Measurements from ENCODE around the gene SERP1. TPM values are rescaled to one million over a fixed set of nuclear protein-coding genes. Genes with fewer than 3 reads are reported as not detected.
A peak's percentile ranks its signal among the peaks of the same experiment; 100 is the strongest.

The SERP1 gene
- total RNA-seq, 2 donors from 2014 or later = 78.4 to 81.8 TPM

GRCh38 chr3:150497956-150498355, 48.3 kb downstream of the SERP1 start:
- H3K4me1 ChIP-seq (ENCODE audit: control insufficient read depth, insufficient read depth, low read length) = no peaks in the 10 kb centered on the region
- Mint-ChIP-seq H3K36me3 (ENCODE audit: low read depth) (peaks cover 3% of the 10 kb centered on the region), H3K27me3 (ENCODE audit: insufficient read depth) (no peaks in the 10 kb centered on the region), H3K9me3 (peaks cover 26% of the 10 kb centered on the region), H3K27ac (no peak overlapping the region), H3K4me1 (peaks cover 3% of the 10 kb centered on the region), H3K4me3 (no peak overlapping the region)
- TF ChIP-seq, protein P1, sequence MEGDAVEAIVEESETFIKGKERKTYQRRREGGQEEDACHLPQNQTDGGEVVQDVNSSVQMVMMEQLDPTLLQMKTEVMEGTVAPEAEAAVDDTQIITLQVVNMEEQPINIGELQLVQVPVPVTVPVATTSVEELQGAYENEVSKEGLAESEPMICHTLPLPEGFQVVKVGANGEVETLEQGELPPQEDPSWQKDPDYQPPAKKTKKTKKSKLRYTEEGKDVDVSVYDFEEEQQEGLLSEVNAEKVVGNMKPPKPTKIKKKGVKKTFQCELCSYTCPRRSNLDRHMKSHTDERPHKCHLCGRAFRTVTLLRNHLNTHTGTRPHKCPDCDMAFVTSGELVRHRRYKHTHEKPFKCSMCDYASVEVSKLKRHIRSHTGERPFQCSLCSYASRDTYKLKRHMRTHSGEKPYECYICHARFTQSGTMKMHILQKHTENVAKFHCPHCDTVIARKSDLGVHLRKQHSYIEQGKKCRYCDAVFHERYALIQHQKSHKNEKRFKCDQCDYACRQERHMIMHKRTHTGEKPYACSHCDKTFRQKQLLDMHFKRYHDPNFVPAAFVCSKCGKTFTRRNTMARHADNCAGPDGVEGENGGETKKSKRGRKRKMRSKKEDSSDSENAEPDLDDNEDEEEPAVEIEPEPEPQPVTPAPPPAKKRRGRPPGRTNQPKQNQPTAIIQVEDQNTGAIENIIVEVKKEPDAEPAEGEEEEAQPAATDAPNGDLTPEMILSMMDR (conservative IDR thresholded peaks at IDR 0.05) = no peak
- H3K27me3 ChIP-seq (ENCODE audit: control insufficient read depth, insufficient read depth, low read length, poor library complexity, severe bottlenecking) = no peaks in the 10 kb centered on the region
- no peak overlapping the region for H3K27ac ChIP-seq (ENCODE audit: low read depth, low read length)
- no peaks in the 10 kb centered on the region for H3K36me3 ChIP-seq (ENCODE audit: control insufficient read depth, insufficient read depth, low read length)
- H3K9me3 ChIP-seq (ENCODE audit: control insufficient read depth, low read length) = peaks cover 27% of the 10 kb centered on the region
- no peak for DNase-seq
- WGBS, 2 experiments (ENCODE audit: insufficient coverage in 1 of 2, insufficient read length in 1 of 2) = 92 to 100% methylated on average over 2 of the region's 2 CpGs
- H3K4me3 ChIP-seq (ENCODE audit: low read length) = no peak overlapping the region
- no peak overlapping the region for H3K9ac ChIP-seq (ENCODE audit: extremely low read depth, low read length, poor library complexity, severe bottlenecking)

DNA sequence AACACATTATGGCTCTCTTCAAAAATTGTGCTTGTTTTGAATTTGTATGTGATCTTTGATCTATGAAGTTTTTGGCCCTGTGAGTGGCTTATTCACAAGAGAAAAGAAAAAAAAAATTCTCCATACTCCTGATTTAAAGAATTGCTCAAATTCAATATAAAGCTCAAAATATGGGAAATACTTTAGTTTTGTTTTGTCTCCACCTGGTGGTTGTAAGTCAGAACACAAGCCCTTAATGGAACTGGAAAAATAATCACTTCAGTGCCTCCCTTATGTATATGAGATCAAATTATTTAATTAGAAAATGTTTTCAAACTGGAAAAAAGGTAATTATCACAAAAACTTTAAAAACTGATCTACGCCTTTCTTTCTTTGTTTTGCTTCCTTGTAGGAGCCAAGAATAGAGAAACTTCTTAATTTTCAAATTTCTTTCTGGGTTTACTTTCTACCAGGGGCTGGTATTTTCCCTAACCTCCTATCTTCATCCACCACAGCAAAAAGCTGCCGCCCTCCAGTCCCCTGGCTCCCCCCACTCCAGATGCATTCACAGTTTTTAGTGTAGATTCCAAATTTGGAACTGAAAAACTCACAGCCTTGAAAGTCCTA, 50.6 kb downstream of the SERP1 start:
- Mint-ChIP-seq H3K36me3 (ENCODE audit: low read depth) (no peaks in the 10 kb centered on the region), H3K27ac (no peak overlapping the region), H3K9me3 (peaks cover 12% of the 10 kb centered on the region), H3K4me1 (peaks cover 3% of the 10 kb centered on the region), H3K4me3 (no peak overlapping the region), H3K27me3 (ENCODE audit: insufficient read depth) (no peaks in the 10 kb centered on the region)
- H3K36me3 ChIP-seq (ENCODE audit: control insufficient read depth, insufficient read depth, low read length) = no peaks in the 10 kb centered on the region
- H3K9ac ChIP-seq (ENCODE audit: extremely low read depth, low read length, poor library complexity, severe bottlenecking) = no peak overlapping the region
- H3K27ac ChIP-seq (ENCODE audit: low read depth, low read length) = no peak overlapping the region
- H3K9me3 ChIP-seq (ENCODE audit: control insufficient read depth, low read length) = peaks cover 14% of the 10 kb centered on the region
- no peaks in the 10 kb centered on the region for H3K27me3 ChIP-seq (ENCODE audit: control insufficient read depth, insufficient read depth, low read length, poor library complexity, severe bottlenecking)
- no peak for DNase-seq
- no peaks in the 10 kb centered on the region for H3K4me1 ChIP-seq (ENCODE audit: control insufficient read depth, insufficient read depth, low read length)
- 2 to 6% methylated on average over 2 of the region's 2 CpGs for WGBS, 2 experiments (ENCODE audit: insufficient coverage in 1 of 2, insufficient read length in 1 of 2)
- TF ChIP-seq, protein P1 (conservative IDR thresholded peaks at IDR 0.05) = peak; percentile 93
- H3K4me3 ChIP-seq (ENCODE audit: low read length) = no peak overlapping the region

GRCh38 chr3:150495149-150495548, 51.1 kb downstream of the SERP1 start:
- Mint-ChIP-seq H3K4me1 (peaks cover 3% of the 10 kb centered on the region), H3K27me3 (ENCODE audit: insufficient read depth) (no peaks in the 10 kb centered on the region), H3K9me3 (peaks cover 7% of the 10 kb centered on the region), H3K36me3 (ENCODE audit: low read depth) (no peaks in the 10 kb centered on the region), H3K4me3 (no peak overlapping the region), H3K27ac (no peak overlapping the region)
- no peaks in the 10 kb centered on the region for H3K36me3 ChIP-seq (ENCODE audit: control insufficient read depth, insufficient read depth, low read length)
- H3K4me1 ChIP-seq (ENCODE audit: control insufficient read depth, insufficient read depth, low read length) = no peaks in the 10 kb centered on the region
- no peak overlapping the region for H3K9ac ChIP-seq (ENCODE audit: extremely low read depth, low read length, poor library complexity, severe bottlenecking)
- TF ChIP-seq, protein P1 (conservative IDR thresholded peaks at IDR 0.05) = no peak
- no peak overlapping the region for H3K27ac ChIP-seq (ENCODE audit: low read depth, low read length)
- WGBS, 2 experiments (ENCODE audit: insufficient coverage in 1 of 2, insufficient read length in 1 of 2) = 83 to 84% methylated on average over 1 of the region's 1 CpG
- H3K27me3 ChIP-seq (ENCODE audit: control insufficient read depth, insufficient read depth, low read length, poor library complexity, severe bottlenecking) = no peaks in the 10 kb centered on the region
- no peak for DNase-seq
- peaks cover 9% of the 10 kb centered on the region for H3K9me3 ChIP-seq (ENCODE audit: control insufficient read depth, low read length)
- no peak overlapping the region for H3K4me3 ChIP-seq (ENCODE audit: low read length)

Measured in endodermal cell (in vitro differentiated cells).